ENCODE results near the gene METRN.

The METRN gene

DNA sequence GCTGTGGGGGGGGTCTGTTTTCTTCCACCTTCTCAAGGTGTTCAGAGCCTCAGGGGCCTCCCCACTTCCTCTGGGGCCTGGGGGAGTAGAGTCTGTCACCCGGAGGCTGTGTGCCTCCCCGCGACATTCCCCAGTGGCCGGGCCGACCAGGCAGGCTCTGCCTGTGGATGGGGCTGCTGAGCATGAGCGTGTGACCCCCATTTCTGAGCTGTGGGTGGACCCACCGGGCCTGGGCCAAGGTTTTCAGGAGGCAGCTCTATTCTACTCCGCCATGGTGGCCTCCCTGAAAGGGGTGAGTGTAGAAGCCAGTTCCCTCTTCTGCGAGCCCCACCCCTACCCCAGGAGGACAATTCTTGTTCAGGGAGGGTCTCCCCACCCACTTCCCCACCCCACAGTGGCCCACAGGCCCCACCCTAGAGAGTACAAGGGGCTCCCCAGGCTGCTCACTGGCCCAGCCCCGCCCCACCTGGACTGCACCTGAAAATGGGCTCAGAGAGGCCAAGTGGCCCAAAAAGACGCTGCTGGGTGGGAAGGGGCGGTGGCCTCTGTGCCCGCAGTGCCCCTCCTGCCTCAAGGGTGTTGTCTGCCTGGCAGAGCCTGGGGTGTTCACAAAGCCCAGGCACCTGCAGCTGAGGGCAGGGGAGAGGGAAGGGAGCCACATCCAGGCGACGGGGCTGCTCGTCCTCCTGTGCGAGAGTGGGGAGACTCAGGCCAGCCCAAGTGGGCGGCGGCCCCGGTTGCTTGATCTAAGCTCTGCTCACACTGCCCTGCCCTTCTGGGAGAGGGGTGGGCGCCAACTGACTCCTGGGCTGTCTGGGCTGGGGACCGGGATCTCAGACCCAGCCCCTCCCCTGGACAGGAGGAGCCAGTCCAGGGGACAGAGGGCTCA, 47.0 kb downstream of the METRN start:
- no peak for DNase-seq

DNA sequence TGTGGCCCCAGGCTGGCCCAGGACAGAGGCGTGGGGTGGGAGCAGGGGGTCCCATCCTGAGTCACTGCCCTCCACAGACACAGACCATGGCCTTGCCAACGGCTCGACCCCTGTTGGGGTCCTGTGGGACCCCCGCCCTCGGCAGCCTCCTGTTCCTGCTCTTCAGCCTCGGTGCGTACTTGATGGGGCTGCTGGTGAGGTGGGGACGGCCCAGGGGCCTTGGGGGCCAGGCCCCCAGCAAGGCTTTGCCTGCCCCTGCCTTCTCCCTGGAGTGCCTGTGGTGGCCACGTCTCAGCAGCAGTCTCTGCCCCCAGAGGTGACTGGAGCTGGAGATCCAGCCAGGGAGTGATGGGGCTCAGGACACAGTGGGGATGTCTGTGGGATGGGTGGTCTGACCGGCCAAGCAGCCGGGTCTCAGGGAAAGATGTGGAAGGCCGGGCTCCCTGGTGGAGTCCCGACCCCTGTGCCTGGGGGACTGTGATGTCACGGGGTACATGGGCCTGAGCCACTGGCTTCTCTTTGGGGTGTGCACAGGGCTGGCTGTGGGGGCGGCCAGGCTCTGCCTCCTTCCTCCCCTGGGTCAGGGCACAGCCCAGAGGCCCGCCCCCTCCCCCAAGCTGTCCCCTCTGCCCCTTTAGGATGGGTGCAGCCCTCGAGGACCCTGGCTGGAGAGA, 47.8 kb downstream of the METRN start:
- DNase-seq, result no peak

DNA sequence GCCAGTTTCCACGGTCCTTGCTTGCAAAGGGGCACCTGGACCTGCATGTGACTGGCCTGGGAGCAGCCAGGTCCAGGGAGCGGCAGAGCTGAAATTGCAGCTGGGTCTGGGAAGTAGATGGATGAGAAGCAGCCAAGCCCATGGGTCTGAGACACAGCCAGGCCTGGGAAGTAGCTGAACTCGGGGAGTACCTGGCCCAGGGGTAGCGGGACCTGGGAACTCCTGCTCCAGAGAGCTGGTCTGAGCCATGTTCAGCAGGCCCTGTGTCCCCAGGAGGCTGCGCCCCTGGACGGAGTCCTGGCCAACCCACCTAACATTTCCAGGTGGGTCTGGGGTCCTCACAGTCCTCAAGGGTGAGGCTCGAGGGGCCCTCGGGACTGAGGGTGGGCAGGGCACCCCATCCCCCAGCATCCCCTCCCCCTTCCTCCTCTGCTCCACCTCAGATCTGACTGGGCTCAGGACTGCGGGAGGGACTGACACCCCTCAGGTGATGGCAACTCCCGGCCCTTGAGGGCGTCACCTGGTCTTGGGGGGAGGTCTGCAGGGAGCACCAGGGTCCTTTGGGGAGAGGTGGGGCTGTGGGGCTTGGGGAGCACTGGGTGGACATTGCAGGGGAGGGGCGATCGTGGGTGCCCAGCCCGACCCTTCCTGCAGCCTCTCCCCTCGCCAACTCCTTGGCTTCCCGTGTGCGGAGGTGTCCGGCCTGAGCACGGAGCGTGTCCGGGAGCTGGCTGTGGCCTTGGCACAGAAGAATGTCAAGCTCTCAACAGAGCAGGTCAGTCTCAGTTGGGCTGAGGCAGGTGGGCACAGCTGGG, 48.7 kb downstream of the METRN start:
- no peak for DNase-seq

DNA sequence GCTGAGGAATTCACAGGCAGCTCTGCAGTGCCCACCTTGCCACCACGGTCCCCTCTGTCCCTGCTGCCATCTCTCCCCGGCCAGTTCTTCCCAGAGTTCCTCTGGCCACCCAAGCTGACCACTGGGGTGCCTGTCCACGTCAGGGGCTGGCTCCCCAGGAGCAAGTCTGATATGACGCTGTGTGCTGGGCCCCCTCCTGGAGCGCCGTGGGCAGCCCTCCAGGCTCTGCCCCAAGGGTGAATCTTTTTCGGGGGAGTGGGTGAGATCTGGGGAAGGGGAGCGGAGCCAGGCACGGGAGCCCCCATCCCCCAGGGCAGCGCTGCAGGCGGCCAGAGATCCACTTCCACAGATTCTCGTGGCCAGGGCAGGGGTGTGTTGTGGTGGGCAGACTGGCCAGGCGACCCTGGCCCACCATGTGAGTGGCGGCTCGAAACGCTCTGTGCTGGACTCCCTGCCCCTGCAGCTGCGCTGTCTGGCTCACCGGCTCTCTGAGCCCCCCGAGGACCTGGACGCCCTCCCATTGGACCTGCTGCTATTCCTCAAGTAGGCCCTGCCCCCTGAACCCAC, 49.3 kb downstream of the METRN start:
- no peak for DNase-seq

DNA sequence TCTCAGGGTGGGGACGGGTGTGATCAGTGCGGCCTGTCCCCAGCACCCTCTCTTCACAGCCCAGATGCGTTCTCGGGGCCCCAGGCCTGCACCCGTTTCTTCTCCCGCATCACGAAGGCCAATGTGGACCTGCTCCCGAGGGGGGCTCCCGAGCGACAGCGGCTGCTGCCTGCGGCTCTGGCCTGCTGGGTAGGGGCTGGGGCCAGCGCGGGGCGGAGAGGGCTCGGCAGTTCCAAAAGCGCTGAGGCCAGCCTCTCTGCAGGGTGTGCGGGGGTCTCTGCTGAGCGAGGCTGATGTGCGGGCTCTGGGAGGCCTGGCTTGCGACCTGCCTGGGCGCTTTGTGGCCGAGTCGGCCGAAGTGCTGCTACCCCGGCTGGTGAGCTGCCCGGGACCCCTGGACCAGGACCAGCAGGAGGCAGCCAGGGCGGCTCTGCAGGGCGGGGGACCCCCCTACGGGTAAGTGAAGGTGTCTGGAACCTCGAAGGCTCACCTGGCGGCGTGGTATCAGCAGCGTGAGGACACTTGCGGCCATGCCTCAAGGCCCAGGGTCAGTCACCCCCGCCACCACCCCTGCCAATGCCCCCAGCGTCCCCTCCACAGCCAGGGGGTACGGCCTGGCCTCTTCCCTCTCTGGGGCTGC, 50.0 kb downstream of the METRN start:
- no peak for DNase-seq

DNA sequence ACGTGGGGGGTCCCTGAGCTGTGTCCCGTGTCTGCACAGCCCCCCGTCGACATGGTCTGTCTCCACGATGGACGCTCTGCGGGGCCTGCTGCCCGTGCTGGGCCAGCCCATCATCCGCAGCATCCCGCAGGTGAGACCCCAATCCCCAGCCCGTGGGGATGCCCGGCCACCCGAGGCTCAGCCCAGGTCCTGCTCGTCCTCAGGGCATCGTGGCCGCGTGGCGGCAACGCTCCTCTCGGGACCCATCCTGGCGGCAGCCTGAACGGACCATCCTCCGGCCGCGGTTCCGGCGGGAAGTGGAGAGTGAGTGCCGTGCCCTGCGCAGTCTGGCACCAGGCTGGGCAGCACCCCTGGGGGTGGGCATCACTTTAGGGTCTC, 50.6 kb downstream of the METRN start:
- no peak for DNase-seq

DNA sequence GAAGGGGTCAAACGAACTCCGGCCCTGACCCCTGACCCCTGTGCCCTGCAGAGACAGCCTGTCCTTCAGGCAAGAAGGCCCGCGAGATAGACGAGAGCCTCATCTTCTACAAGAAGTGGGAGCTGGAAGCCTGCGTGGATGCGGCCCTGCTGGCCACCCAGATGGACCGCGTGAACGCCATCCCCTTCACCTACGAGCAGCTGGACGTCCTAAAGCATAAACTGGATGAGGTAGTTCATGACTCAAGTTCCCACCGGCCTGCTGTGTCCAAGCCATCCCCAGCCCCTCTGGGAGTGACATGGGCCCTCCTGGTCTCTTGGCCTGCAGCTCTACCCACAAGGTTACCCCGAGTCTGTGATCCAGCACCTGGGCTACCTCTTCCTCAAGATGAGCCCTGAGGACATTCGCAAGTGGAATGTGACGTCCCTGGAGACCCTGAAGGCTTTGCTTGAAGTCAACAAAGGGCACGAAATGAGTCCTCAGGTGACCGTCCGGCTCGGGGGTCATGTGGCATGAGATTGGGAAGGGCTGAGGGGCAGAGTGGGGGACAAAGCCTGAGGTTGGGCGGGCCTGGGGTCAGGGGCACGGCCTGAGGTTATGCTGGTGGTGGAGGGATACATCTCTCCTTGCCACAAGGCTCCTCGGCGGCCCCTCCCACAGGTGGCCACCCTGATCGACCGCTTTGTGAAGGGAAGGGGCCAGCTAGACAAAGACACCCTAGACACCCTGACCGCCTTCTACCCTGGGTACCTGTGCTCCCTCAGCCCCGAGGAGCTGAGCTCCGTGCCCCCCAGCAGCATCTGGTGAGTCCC, 51.3 kb downstream of the METRN start:
- no peak for DNase-seq

DNA sequence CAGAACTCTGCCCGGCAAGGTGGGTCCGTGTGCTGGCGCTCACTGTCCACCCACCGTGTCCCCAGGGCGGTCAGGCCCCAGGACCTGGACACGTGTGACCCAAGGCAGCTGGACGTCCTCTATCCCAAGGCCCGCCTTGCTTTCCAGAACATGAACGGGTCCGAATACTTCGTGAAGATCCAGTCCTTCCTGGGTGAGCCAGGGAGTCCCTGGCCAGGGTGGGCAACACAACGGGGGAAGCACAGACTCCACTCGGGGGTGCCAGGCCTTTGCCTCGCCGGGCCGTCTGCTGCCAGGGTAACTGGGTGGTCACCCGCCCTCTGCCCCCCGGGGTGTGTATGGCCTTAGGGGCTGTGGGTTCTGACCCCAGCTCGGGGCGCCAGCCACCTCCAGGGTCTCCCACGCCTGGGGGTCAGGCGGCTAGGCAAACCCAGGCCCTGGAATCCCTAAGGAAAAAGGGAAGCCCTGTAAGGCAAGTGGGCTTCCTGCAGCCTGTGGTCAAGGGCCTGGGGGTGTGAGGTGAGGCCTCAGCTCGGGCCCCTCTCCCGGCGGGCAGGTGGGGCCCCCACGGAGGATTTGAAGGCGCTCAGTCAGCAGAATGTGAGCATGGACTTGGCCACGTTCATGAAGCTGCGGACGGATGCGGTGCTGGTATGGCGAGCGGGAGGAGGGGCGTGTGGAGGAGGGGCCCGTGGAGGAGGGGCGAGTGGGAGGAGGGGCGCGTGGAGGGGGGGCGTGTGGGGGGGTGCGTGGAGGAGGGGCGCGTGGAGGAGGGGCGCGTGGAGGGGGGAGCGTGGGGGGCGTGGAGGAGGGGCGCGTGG, 52.1 kb downstream of the METRN start:
- no peak for DNase-seq

DNA sequence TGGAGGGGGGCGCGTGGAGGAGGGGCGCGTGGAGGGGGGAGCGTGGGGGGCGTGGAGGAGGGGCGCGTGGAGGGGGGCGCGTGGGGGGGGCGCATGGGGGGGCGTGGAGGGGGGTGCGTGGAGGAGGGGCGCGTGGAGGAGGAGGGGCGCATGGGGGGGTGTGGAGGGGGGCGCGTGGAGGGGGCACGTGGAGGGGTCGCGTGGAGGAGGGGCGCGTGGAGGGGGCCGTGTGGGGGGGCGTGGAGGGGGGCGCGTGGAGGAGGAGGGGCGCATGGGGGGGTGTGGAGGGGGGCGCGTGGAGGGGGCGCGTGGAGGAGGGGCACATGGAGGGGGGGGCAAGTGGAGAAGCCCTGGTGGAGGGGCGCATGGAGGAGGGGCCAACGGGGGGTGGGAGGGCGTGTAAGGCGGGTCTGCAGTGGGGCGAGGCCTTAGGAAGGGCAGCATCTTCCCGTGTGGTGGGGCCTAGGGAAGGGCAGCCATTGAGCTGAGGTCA, 52.9 kb downstream of the METRN start:
- no peak for DNase-seq

DNA sequence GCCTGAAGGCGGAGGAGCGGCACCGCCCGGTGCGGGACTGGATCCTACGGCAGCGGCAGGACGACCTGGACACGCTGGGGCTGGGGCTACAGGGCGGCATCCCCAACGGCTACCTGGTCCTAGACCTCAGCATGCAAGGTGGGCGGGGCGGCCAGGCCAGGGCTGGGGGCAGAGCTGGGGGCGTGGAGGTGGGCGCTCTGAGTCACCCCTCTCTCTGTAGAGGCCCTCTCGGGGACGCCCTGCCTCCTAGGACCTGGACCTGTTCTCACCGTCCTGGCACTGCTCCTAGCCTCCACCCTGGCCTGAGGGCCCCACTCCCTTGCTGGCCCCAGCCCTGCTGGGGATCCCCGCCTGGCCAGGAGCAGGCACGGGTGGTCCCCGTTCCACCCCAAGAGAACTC, 53.5 kb downstream of the METRN start:
- no peak for DNase-seq
